ENCODE measurements around the gene AFAP1.

AFAP1 gene

DNA sequence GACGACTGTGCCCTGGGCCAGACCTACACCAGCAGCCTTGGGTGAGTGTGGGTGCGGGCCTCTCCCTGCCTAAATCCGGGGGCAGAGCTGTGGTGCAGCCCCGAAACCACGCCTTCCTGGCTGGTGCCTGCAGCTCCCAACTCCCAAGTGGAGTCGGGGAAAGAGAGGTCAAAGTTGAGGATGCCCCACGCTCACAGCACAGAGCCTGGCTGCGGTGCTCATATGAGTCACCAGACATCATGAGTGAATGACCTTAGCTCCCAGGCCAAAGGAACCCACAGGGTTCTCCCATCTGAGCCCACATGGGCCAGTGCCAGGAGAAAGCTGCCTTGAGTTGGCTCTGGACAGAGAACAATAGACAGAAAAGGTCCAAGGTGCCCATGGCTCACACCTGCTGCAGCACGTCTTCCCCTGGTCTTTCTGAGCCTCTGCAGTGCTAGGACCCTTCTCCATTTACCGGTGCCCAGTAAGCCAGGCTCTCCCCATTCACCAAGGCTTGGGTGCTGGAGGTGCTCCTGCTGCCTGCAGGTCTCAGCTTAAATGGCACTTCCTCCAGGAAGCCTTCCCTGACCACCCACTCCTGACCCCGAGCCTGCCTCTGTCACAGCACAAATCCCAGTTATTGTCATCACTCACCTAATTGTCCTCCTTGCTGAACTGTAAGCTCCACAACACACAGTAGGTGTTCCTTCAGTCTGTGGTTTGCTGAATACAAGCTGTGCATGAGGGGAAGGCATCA lies 224.2 kb downstream of the AFAP1 start:
- no peaks in the 10 kb centered on the region for H3K36me3 Mint-ChIP-seq
- H3K9me3 Mint-ChIP-seq: no peaks in the 10 kb centered on the region
- H3K27ac Mint-ChIP-seq: no peak overlapping the region
- H3K4me3 Mint-ChIP-seq: no peak overlapping the region
- no peaks in the 10 kb centered on the region for H3K4me1 Mint-ChIP-seq
- no peaks in the 10 kb centered on the region for H3K27me3 Mint-ChIP-seq

DNA sequence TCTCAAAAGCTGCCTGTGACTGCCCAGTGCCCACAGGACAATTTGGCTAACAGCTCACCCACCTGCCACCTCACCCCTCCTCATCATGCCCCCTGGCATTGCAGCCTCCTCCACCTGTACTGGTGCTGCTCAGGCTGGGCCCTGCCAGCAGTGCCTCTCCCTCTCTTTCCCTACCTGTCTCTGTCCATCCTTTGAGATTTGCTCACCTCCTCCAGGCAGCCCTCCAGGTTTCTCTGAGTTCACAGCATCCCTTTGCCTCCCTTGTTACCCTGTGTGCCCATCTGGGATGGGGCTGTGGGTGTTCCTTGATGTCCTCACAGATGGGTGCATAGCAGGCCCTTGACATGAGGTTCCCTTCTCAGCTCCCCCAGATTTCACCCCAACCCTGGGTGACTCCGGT lies 224.9 kb downstream of the AFAP1 start:
- H3K27me3 Mint-ChIP-seq: no peaks in the 10 kb centered on the region
- H3K4me3 Mint-ChIP-seq: no peak overlapping the region
- no peaks in the 10 kb centered on the region for H3K36me3 Mint-ChIP-seq
- no peaks in the 10 kb centered on the region for H3K4me1 Mint-ChIP-seq
- no peak overlapping the region for H3K27ac Mint-ChIP-seq
- no peaks in the 10 kb centered on the region for H3K9me3 Mint-ChIP-seq

- Mint-ChIP-seq H3K9me3 (no peaks in the 10 kb centered on the region), H3K4me3 (no peak overlapping the region), H3K36me3 (no peaks in the 10 kb centered on the region), H3K27ac (no peak overlapping the region), H3K27me3 (no peaks in the 10 kb centered on the region), H3K4me1 (no peaks in the 10 kb centered on the region)
Measured at GRCh38 chr4:7714176-7714575, 225.5 kb downstream of the AFAP1 start.

- H3K4me1 Mint-ChIP-seq: no peaks in the 10 kb centered on the region
- no peaks in the 10 kb centered on the region for H3K36me3 Mint-ChIP-seq
- H3K9me3 Mint-ChIP-seq: no peaks in the 10 kb centered on the region
- H3K27ac Mint-ChIP-seq: no peak overlapping the region
- H3K4me3 Mint-ChIP-seq: no peak overlapping the region
- H3K27me3 Mint-ChIP-seq: no peaks in the 10 kb centered on the region
Measured at GRCh38 chr4:7713757-7714156, 225.9 kb downstream of the AFAP1 start.

DNA sequence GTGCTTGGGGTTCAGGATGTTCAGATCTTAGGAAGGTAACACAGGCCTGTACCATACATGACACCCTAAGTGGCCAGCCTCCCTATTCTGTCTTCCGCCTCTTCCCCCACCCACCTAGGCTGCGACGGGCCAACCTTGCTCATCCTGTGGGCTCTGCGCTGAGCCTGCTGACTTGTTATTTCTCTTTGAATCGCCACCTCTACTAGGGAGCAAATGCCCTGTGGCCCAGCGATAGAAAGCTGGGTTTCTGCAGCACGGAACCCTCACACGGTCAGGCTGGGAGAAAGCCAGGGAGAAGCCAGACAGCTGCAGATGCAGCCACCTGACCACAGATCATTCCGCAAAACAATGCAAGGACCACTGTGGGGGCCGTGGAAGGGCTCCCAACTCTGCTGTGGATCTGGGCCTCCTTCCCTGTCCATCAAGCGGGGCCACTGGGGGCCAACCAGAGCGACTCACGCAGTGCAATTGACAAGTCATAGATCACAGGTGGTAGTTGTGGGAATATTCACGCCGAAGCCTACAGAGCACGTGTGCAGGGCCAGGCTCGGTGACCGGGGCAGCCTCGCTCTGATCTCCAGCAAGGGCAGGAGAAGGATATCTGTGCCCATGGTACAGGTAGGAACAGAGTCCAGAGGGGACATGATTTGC lies 227.5 kb downstream of the AFAP1 start:
- Mint-ChIP-seq H3K4me1 (no peaks in the 10 kb centered on the region), H3K27me3 (no peaks in the 10 kb centered on the region), H3K9me3 (no peaks in the 10 kb centered on the region), H3K36me3 (no peaks in the 10 kb centered on the region), H3K4me3 (no peak overlapping the region), H3K27ac (no peak overlapping the region)

GRCh38 chr4:7711307-7711963 lies 228.2 kb downstream of the AFAP1 start:
- Mint-ChIP-seq H3K27me3 (no peaks in the 10 kb centered on the region), H3K4me3 (no peak overlapping the region), H3K36me3 (no peaks in the 10 kb centered on the region), H3K9me3 (no peaks in the 10 kb centered on the region), H3K27ac (no peak overlapping the region), H3K4me1 (no peaks in the 10 kb centered on the region)

- no peak overlapping the region for H3K4me3 Mint-ChIP-seq
- H3K36me3 Mint-ChIP-seq: no peaks in the 10 kb centered on the region
- H3K9me3 Mint-ChIP-seq: no peaks in the 10 kb centered on the region
- H3K27me3 Mint-ChIP-seq: no peaks in the 10 kb centered on the region
- no peak overlapping the region for H3K27ac Mint-ChIP-seq
- no peaks in the 10 kb centered on the region for H3K4me1 Mint-ChIP-seq
Measured at GRCh38 chr4:7710576-7711306, 228.9 kb downstream of the AFAP1 start.

GRCh38 chr4:7710126-7710525 lies 229.5 kb downstream of the AFAP1 start:
- H3K4me3 Mint-ChIP-seq: no peak overlapping the region
- no peaks in the 10 kb centered on the region for H3K36me3 Mint-ChIP-seq
- no peak overlapping the region for H3K27ac Mint-ChIP-seq
- H3K27me3 Mint-ChIP-seq: no peaks in the 10 kb centered on the region
- no peaks in the 10 kb centered on the region for H3K4me1 Mint-ChIP-seq
- no peaks in the 10 kb centered on the region for H3K9me3 Mint-ChIP-seq

GRCh38 chr4:7709431-7709830 lies 230.2 kb downstream of the AFAP1 start:
- Mint-ChIP-seq H3K36me3 (no peaks in the 10 kb centered on the region), H3K27me3 (no peaks in the 10 kb centered on the region), H3K4me1 (no peaks in the 10 kb centered on the region), H3K27ac (no peak overlapping the region), H3K4me3 (no peak overlapping the region), H3K9me3 (no peaks in the 10 kb centered on the region)

GRCh38 chr4:7708981-7709380 lies 230.7 kb downstream of the AFAP1 start:
- Mint-ChIP-seq H3K4me1 (no peaks in the 10 kb centered on the region), H3K4me3 (no peak overlapping the region), H3K36me3 (no peaks in the 10 kb centered on the region), H3K27me3 (no peaks in the 10 kb centered on the region), H3K9me3 (no peaks in the 10 kb centered on the region), H3K27ac (no peak overlapping the region)

Data from activated naive CD4-positive, alpha-beta T cell treated with anti-CD3 and anti-CD28 coated beads, Interleukin-2, amount 50 U/mL, for 24 hours (primary cell).